GM21825 (cell line): ENCODE measurements around the gene ARMC7.

Experiments
- ATAC-seq: cut with Tn5 transposase; IDR thresholded peaks from one replicate; pipeline ENCODE4 v1.9.1; 2021; ENCODE audit warnings: mild to moderate bottlenecking, moderate library complexity; ENCODE audit not compliant: unreplicated experiment

The ARMC7 gene

GRCh38 chr17:75098861-75099260 lies 10.9 kb upstream of the ARMC7 start:
- ATAC-seq, result no peak

DNA sequence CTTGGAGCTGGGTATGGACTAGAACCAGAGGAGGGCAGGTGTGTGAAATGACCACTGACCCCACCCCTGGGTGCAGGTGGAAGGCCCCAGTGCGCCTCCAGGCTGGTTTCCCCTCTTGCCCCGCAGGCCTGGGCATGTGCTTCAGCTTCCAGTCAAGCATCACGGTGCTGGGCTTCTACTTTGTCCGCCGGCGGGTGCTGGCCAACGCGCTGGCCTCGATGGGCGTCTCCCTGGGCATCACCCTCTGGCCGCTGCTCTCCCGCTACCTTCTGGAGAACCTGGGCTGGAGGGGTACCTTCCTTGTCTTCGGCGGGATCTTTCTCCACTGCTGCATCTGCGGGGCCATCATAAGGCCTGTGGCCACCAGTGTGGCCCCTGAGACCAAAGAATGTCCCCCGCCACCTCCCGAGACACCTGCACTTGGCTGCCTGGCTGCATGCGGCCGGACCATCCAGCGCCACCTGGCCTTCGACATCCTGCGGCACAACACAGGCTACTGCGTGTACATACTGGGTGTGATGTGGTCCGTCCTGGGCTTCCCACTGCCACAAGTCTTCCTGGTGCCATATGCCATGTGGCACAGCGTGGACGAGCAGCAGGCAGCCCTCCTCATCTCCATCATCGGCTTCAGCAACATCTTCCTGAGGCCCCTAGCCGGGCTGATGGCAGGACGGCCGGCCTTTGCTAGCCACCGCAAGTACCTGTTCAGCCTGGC lies 9.7 kb upstream of the ARMC7 start:
- no peak for ATAC-seq

GRCh38 chr17:75102385-75102821 lies 7.4 kb upstream of the ARMC7 start:
- ATAC-seq, result no peak

DNA sequence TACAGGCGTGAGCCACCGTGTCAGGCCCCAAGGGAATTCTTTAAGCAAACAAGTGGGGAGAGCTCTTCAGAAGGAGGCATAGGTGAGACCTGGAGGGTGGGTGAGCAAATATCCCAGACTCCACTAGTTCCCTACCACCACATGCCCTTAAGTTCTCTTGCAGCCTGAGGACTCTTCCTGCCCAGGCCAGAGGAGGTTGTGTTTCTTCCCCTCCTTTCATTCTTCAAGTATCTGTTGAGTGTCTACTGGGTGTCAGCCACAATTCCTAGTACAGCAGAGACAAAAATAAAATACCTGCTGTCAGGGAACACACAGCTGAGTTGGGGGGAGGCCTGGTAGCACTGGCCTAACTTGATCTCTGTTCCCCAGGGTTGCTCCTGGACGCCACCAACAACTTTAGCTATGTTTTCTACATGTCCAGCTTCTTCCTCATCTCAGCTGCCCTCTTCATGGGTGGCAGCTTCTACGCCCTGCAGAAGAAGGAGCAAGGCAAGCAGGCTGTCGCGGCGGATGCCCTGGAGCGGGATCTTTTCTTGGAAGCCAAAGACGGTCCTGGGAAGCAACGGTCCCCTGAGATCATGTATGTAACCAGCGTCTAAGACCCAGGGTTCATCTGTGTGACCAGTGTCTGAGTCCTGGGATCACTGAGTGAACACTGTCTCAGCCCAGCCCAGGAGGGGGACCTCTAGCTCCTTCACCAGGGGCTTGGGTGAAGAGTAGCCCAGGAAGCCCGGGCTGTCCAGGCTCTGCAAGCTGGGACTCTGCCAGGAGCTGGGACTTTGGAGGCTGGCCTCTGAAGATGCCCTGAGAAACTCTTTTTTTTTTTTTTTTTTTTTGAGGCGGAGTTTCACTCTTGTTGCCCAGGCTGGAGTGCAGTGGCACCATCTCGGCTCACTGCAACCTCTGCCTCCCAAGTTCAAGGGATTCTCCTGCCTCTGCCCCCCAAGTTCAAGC lies 5.9 kb upstream of the ARMC7 start:
- no peak for ATAC-seq

GRCh38 chr17:75105126-75106080 lies 4.4 kb upstream of the ARMC7 start:
- ATAC-seq, result no peak

- ATAC-seq, result no peak
These were observed 1.6 kb upstream of the ARMC7 start for GRCh38 chr17:75108193-75108592.

DNA sequence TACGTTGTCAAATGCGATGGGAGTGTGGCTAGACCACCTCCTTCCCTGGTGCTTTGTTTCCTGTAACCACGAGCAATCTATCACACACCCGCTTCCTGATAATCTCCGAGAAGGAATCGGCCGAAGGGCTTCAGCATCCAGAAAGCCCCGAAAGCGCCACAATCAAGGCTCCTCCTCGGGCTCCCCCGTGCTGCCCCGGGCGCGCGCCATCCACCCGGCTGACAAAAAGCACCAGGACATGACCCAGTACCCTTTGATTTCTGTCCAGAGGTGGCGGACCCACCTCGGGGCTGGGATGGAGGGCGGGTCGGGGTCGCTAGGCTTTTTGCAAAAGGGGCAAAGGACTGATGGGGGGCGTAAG lies 743 bp upstream of the ARMC7 start:
- peak; percentile 16 for ATAC-seq

- no peak for ATAC-seq
These were observed 617 bp downstream of the ARMC7 start for GRCh38 chr17:75110234-75110937.

DNA sequence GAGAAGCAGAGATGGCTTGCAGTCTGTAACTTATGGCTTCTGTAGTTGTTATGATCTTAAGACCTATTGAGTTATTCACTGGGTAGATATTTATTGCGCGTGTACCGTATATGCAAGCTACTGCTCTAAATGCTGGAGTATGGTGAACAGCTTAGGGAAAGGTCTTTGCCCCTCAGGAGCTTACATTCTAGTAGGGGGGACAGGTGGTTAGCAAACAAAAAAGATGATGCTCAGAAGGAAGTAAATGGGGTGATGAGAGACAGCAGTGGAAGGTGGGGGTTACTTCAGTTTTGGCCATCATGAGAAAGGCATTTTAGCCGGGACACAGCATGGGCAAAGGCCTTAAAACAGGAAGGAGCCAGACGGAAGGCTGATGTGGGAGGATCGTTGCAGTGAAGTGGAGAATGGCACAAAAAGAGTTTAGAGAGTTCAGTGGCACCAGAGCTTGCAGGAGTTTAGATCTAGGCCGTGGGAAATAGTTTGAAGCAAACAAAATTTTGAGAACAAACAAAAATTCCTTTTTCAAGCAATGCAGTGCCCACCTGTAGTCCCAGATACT lies 2.1 kb downstream of the ARMC7 start:
- ATAC-seq, result no peak

- ATAC-seq, result peak; percentile 32
These were observed 4.2 kb downstream of the ARMC7 start for GRCh38 chr17:75113798-75114551.

- ATAC-seq, result no peak
These were observed 5.0 kb downstream of the ARMC7 start for GRCh38 chr17:75114552-75115314.

DNA sequence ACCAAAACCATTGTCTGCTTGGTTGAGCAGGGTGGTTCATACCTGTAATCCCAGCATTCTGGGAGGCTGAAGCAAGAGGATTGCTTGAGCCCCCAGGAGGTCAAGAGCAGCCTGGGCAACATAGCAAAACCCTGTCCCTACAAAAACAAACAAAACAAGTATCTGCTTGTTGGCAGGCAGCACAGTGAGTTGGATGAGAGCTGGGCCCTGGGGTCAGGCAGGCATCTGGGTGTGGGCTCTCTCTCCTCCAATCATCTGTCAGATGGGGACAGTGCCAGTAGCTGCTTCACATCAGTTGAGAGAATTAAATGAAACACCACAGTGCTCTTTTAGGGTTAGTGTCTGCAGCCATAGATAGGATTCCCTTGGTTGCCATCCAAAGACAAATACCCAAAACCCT lies 5.8 kb downstream of the ARMC7 start:
- ATAC-seq, result no peak

- ATAC-seq, result no peak
These were observed 7.0 kb downstream of the ARMC7 start for GRCh38 chr17:75116737-75117136.

GRCh38 chr17:75118307-75118706 lies 8.5 kb downstream of the ARMC7 start:
- ATAC-seq, result no peak

DNA sequence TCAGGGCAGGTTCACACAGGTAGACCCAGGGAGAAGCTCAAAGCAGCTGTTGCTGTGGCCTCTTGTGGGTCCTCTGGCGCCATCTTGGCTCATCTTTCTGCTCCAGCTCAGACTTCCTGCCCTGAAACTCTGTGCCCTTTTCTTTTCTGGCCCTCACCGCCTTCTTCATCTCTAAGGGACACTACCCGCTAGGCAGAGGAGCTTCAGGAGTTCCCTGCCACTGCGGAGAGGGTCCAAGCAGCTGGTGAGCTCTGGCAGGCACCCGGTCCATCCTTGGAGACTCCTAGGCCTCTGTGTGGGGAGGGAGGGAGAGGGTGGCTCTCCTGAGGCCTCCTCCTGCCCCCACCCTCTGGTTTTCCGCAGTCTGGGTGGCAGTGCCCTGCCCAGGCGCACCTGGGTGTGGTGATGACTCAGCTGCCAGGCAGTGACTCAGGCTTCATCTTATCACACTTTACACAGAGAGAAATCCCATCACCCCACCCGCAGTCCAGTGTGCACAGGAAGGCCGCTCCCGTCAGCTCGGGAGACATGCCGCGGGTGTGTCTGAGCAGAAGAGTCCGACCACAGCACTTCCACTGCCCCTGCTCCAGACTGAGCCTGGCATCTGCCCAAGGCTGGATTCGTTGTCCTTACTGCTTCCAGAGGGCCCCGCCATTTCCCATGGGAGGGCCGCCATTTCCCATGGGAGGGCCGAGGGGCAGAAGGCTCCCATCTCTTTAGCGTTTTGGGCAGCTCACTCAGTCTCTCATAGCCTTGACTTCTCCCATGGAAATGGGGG lies 14.5 kb downstream of the ARMC7 start:
- no peak for ATAC-seq

- ATAC-seq, result no peak
These were observed 15.0 kb downstream of the ARMC7 start for GRCh38 chr17:75124819-75125162.

GRCh38 chr17:75125984-75126383 lies 16.2 kb downstream of the ARMC7 start:
- ATAC-seq, result no peak

- ATAC-seq, result no peak
These were observed 17.2 kb downstream of the ARMC7 start for GRCh38 chr17:75126954-75127353.
